ENCODE results near the gene RAB31. TPM values are rescaled to one million over a fixed set of nuclear protein-coding genes. Genes with fewer than 3 reads are reported as not detected.
A peak's percentile ranks its signal among the peaks of the same experiment; 100 is the strongest.

The RAB31 gene
- total RNA-seq, 4 donors from 2014 or later = 51.1 to 79.3 (median 67.9) TPM

- no peak for TF ChIP-seq CTCF (IDR thresholded peaks at IDR 0.05)
- DNase-seq (ENCODE audit: low spot score) = no peak
- no peak for ATAC-seq (ENCODE audit: low FRiP score)
Observed at GRCh38 chr18:9832871-9833270, 124.8 kb downstream of the RAB31 start.

- ATAC-seq (ENCODE audit: low FRiP score) (no peak), DNase-seq (ENCODE audit: low spot score) (no peak)
- no peak for TF ChIP-seq CTCF (IDR thresholded peaks at IDR 0.05)
Observed at GRCh38 chr18:9834551-9834950, 126.5 kb downstream of the RAB31 start.

GRCh38 chr18:9835113-9835755 lies 127.1 kb downstream of the RAB31 start:
- DNase-seq (ENCODE audit: low spot score) (no peak), ATAC-seq (ENCODE audit: low FRiP score) (no peak)
- TF ChIP-seq CTCF (IDR thresholded peaks at IDR 0.05) = no peak

DNA sequence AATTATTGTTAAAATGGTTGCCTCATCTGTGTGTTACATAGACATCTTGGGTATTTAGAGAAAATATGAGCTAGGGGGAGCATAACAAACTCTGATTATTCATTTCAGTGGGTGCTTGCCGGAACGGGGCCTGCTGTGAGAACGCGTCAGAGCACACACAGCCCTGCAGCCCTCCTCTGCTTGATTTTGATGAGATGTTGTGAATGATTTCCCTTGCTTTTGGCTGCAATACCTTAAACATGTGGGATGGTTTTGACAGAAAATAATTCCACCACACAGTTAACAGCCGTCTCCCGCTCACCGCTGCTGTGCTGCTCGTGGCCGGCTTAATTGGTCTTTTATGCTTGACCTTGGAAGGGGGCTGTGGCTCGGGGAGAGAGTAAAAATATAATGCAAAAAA lies 127.7 kb downstream of the RAB31 start:
- peak; percentile 73 for ATAC-seq (ENCODE audit: low FRiP score)
- DNase-seq (ENCODE audit: low spot score) = no peak
- TF ChIP-seq CTCF (IDR thresholded peaks at IDR 0.05) = no peak

GRCh38 chr18:9838144-9838877 lies 130.2 kb downstream of the RAB31 start:
- ATAC-seq (ENCODE audit: low FRiP score) (peak; percentile 63), DNase-seq (ENCODE audit: low spot score) (no peak)
- no peak for TF ChIP-seq CTCF (IDR thresholded peaks at IDR 0.05)

DNA sequence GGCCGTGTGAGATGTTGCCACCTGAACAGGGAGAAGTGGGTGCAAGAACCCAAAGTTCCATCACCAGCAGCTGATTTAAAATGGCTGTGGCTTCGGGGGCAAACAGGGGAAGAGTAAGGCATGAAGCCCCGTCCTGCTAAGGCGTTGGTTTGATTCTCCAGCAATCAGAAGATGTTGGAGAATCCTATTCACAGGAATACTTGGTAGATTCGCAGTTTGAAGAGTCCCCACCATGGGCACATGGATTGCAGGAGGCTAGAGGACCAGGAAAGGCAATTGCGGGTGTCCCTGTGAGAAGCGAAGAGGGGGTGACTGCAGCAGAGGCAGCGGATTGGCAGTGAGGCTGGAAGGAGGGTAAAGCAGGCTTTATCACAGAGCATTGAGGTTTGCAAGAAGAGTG lies 131.1 kb downstream of the RAB31 start:
- ATAC-seq (ENCODE audit: low FRiP score) (no peak), DNase-seq (ENCODE audit: low spot score) (no peak)
- no peak for TF ChIP-seq CTCF (IDR thresholded peaks at IDR 0.05)

- no peak for DNase-seq (ENCODE audit: low spot score)
- TF ChIP-seq CTCF (IDR thresholded peaks at IDR 0.05) = no peak
- ATAC-seq (ENCODE audit: low FRiP score) = no peak
Observed at GRCh38 chr18:9839853-9840252, 131.8 kb downstream of the RAB31 start.

Data from omental fat pad (tissue), 4 donors.